A172 (cell line): ENCODE results near the gene GALM. TPM values are rescaled to one million over a fixed set of nuclear protein-coding genes. Genes with fewer than 3 reads are reported as not detected.
A peak's percentile ranks its signal among the peaks of the same experiment; 100 is the strongest.
"Not testable (repeated sequence)": the region's sequence is repeated elsewhere in the genome, so short reads cannot be mapped to it uniquely, and the experiment has no call there.

Experiments used
- DNase-seq: peaks from one replicate; pipeline ENCODE4 v3.0.0-alpha.2; 2015; ENCODE audit warnings: low spot score
- total RNA-seq: library from RNA; depleted of rRNA; stranded (reverse); fragments of >200 nt; shearing (Covaris generic); gene quantifications from 2 replicates; pipeline ENCODE4 v1.2.3, GENCODE V29; 2014

The GALM gene
- total RNA-seq, 1 experiment from 2014 or later = 21.8 TPM

GRCh38 chr2:38739524-38739923, 73.6 kb downstream of the GALM start:
- no peak for DNase-seq

- DNase-seq = peak; percentile 35
Observed at GRCh38 chr2:38740851-38741731, 75.2 kb downstream of the GALM start.

- DNase-seq = no peak
Observed at GRCh38 chr2:38742797-38743559, 77.1 kb downstream of the GALM start.

- DNase-seq = no peak
Observed at GRCh38 chr2:38743672-38744398, 77.9 kb downstream of the GALM start.

- no peak for DNase-seq
Observed at GRCh38 chr2:38744399-38744780, 78.5 kb downstream of the GALM start.

- DNase-seq = no peak
Observed at GRCh38 chr2:38745267-38745666, 79.4 kb downstream of the GALM start.

- DNase-seq = no peak
Observed at GRCh38 chr2:38747007-38747424, 81.1 kb downstream of the GALM start.

DNA sequence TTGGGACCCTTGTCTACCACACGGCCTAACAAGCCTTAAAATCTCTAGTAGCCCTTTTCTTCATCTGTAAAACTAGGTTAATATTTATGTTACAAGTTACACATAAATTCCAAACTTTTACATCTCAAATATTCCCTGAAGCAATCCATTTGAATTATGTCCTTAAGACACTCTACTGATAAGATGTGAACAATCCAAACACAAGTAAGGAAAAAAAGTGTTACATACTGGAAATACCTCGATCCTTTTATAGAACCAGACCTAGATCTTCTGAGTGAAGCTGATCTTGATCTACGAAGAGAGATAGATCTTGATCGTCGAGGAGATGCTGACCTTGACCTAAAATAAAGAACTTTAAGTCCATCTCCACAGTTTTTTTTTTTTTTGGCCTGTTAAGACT, 81.9 kb downstream of the GALM start:
- no peak for DNase-seq

DNA sequence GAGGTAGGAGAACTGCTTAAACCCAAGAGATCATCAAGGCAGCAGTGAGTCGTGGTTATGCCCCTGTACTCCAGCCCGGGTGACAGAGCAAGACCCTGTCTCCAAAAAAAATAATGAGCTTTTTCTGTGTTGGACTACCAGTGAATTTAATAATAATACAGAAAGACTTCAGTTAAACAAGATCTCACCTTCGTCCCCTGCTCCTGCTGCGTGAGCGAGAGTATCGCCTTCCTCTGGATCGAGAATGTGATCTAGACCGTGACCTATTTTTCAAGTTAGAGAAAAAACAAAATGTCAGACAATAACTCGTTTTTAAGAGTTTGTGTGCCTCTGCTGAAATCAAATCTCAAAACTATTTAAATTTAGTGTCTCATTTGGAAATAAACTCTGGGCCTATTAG, 82.5 kb downstream of the GALM start:
- DNase-seq = no peak

- no peak for DNase-seq
Observed at GRCh38 chr2:38748943-38749804, 83.3 kb downstream of the GALM start.

- DNase-seq = no peak
Observed at GRCh38 chr2:38750011-38750890, 84.3 kb downstream of the GALM start.

DNA sequence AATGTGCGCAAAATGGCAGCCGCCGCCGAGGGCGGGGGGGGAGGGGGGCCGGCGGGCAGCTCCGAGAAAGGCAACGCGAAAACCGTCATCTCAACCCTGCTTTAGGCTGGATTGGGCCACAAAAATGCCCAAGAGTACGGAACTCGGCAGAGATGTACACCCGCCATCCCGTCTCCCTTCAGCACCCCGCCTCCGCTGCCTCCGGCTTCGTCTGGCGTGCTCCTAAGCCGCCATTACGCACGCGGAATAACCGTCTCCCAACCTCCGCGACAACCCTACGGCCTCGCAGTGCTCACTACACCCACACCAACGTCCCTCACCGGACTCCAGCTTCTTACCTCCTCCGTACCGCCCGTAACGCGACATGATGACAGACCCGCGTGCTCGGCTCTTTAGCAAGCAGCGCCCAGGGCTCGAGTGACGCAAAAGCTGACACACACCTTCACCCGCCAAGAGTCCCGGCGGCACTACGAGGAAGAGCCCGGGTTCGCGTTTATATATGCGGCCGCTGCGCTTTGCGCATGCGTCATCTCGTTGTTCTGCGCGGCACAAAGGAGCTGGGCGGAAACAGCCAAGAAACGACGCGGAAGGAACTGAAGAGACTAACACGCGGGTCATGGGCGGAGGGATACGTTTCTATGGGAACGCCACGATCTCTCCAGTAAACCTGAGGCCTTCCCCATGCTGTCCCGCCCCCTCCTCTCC, 85.1 kb downstream of the GALM start, which contains the start of gene SRSF7:
Gene SRSF7 (minus strand): TSS at position 471 of the 705 bp plus-strand sequence. CDS start 105 bp downstream, at position 366.
- DNase-seq = peak; percentile 99

GRCh38 chr2:38751596-38752410, 85.9 kb downstream of the GALM start:
- DNase-seq = no peak

DNA sequence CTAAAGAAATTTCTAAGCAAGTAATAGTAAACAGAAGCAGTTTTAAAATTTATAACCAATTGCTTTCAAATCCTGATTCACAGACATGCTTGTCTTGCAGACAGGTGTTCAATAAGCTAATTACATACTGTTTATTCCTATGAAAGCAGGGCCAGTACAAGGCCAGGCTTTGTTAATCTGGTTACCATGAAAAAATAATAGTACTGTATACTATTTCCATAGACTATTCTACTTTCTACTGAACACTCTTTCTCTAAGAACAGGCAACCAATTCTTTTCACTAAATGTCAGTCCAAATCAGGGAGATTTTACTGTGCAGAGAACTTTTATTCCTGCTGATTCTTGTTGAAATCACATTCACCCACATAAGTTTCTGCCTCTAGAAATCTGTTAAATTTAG, 88.1 kb downstream of the GALM start:
- DNase-seq = no peak

GRCh38 chr2:38754506-38754905, 88.6 kb downstream of the GALM start:
- no peak for DNase-seq

DNA sequence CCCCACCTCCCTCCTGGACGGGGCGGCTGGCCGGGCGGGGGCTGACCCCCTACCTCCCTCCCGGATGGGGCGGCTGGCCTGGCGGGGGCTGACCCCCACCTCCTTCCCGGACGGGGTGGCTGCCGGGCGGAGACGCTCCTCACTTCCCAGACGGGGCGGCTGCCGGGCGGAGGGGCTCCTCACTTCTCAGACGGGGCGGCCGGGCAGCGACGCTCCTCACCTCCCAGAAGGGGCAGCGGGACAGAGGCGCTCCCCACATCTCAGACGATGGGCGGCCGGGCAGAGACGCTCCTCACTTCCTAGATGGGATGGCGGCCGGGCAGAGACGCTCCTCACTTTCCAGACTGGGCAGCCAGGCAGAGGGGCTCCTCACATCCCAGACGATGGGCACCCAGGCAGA, 90.0 kb downstream of the GALM start:
- DNase-seq = not testable (repeated sequence)

GRCh38 chr2:38763228-38763627, 97.3 kb downstream of the GALM start:
- DNase-seq = no peak

GRCh38 chr2:38763728-38764127, 97.8 kb downstream of the GALM start:
- no peak for DNase-seq

DNA sequence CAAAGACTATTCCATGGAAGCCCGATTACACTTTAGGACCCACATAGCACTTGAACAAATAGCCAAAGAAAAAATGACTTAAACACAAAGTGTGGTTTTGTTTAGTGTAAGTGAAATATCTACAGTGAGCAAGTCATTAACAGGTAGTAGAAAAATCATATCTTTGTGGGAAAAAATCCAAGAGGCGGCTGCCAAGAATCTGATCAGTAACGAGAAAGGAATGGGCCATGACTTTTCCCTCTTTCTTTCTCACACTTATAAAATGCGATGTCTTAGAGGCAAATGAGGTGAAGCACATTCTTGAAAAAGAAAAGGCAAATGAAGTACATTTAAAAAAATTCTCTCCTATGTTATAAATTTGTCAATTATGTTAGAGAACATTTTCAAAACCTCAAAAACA, 99.2 kb downstream of the GALM start:
- DNase-seq = peak; percentile 93
